ENCODE data around the gene CDKL4.

DNA sequence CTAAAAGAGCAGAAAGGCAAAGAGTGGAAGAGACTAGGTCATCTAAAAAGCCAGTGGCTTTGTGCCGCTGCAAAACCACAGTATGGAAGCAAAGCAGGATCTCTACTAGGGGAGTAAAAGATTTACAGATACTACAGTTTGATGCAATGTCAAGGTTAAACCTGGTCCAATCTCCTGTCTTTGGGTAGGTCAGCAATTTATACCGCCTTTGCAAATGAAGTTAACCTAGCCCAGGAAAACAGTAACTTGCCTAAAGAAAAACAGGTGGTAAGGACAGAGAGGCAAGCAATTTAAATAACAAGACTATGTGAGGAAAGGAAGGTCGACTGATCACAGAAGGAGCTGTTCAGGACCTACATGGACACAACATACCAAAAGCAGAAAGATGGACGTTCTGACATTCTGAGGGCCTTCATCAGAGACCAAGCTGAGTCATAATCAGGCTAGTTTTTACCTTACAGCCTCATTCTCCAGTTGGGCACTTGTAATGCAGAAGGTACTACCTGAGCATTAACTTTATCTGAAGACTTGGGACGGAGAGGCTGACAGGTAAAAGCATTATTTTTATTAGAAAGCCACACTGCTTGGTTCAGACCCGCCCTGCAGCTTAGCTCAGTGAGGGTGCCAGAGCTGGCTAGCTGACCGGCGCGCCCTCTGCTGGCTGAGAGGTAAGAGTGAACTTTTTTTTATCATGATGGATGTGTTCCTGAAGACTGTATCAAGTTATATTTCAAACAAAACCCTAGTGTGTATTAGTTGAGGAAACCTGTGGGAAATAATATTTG, 15.9 kb downstream of the CDKL4 start:
- TF ChIP-seq POLR2A (IDR thresholded peaks at IDR 0.05; ENCODE audit: low read length) (no peak), GATA1 (IDR thresholded peaks at IDR 0.05; ENCODE audit: low read depth, low read length) (no peak)
